Eye (tissue), 1 donor: ENCODE measurements around the gene PRR16.

Experiments
- DNase-seq: peaks from one replicate; pipeline ENCODE4 v3.0.0-alpha.2; 2015

Gene PRR16

DNA sequence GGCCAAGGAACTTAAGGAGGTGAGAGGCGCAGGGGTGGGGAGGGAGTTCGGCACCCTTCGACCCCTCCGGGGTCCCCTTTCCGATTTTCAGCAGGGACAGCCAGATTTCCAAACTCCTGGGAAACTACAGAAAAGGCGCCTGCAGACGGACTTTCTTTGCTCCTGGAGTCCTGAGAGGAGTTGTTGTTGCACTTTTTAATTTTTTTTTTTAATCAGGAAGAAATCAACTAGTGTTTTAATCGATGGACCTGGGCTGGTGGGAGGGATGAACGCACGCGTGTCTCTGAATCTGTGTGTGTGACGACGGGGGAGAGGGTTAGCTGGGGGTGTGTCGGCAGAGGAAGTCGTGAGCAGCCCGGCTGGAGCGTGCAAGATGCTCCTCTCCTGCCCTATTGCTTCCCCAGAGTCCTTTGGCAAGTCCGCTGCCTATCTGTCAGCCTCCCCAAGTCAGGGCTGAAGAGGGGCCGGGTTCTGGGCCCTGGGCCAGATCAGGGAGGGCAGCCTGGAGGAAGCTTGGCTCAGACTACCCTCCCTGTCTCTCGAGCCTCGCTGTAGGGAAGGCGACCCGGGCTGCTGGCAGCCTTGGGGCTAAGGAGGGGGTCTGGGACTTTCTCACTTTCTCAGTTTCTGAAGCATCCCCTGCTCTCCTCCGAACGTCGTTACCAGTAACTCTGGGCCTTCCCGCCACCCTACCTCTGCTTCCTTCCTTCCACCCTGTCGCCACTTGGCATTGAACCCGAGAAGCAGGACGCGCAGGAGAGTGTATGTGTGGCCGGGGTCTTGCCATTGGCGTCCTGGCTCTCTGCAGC lies 731 bp downstream of the PRR16 start:
- peak; percentile 79 for DNase-seq

DNA sequence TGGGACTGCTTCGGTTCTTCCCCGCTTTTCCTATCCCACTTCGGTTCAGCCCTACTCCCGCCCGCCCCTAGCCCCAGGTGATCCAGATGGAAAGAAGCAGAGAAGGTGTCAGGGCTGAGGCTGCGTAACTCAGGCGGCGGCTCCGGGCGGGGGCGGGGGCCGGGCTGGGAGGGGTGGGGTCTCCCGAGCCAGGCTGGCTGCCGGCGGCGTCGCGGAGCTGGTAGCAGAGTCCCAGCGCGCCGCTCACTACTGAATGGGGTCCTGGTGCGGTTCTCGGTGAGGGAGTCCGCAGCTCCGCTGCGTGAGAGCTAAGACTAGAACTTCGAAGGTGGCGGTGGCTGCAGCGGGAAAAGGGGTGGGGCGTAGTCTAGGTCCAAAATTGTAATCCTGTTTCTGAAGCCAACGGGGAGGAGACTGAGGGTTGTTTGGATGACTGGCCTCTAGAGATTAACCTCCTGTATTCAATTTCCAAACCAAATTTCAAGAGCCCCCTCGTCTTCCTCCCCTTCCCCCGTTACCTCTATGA lies 1.4 kb downstream of the PRR16 start:
- peak; percentile 70 for DNase-seq

GRCh38 chr5:120466341-120467006 lies 2.4 kb downstream of the PRR16 start:
- no peak for DNase-seq

GRCh38 chr5:120471971-120472370 lies 7.9 kb downstream of the PRR16 start:
- DNase-seq: no peak

DNA sequence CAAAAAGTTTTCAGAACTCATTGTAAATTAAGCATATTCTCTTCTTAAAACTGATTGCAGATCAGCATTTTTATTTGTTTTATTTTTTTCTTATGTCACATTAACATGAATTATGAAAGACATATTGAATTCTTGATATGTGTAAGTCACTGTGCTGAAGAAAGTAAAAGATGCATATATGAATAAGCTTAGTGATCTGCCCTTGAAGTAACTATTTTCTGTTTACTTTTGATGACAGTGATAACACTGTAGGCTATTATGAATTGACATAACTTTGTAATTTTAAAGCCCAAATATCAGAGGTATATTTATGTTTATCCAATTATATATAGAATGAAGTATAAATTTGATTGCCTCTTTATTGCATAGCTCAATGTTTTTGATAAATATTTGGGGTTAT lies 8.8 kb downstream of the PRR16 start:
- no peak for DNase-seq

- no peak for DNase-seq
Observed at GRCh38 chr5:120473332-120473731, 9.2 kb downstream of the PRR16 start.

DNA sequence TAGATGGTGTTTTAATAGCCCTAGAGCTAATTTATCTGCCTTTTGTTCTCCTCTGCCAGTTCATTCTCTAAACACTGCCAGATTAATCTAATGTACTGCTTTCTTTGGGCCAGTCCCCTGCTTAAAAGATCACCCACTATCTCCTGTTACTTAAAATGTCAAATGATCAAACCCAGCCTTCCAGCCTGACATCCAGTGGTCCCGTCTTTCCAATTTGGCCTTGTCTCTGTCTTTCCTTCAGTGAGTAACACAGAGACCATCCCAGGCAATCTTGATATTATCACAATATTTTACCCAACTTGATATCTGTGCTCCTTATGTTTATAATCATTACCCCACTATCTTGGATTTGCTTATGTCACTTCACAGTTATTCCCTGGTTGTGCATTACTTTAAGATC lies 12.0 kb downstream of the PRR16 start:
- no peak for DNase-seq

- peak; percentile 79 for DNase-seq
Observed at GRCh38 chr5:120479066-120479465, 15.0 kb downstream of the PRR16 start.

DNA sequence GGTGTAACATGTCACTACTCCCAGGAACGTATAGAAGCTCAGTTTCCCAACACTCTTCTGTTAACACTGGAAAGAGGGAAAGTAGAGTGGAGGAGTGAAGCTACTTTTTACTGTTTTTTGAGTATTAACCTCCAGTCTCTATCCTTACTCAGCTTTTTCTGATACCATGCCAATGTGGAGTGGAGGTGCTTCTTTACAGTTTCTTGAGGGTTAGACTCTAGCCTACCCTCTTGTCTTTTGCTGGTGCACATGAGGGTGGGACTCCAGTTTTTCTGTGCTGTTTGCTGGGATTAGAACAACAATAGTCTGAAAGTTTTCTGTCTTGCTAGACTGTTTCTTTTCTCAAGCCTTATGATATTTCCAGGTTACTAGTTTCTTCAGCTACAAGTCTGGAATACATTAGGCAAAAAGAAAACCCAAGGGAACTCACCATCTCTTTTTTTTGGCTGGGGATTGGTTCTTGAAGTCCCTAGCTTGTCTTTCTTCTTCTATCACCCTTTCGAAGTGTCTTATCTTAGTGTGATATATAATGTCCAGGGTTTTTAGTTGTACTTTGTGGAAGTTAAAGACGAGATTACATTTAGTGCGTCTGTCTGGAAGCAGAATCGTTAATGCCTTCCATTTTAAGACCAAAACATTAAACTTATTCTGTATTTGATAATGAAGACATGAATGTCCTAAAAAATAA lies 35.9 kb downstream of the PRR16 start:
- no peak for DNase-seq

DNA sequence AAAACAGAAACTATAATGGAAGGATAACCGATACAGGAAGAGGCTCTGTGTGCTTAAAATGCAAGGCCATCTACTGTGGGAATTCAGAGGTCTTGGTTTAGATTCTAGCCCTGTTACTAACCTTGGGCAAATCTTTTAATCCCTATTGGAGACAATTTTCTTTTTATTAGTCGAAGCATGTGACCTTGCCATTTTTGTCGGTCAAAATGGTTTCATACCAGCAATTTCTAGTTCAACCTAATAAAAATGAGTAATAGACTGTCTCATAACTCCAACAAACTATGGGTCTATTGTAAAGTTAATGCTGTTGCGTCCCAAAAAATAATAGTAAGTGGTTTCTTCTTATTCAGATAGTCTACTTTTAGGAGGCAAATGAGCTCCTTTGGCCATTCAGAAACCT lies 38.4 kb downstream of the PRR16 start:
- DNase-seq: no peak

DNA sequence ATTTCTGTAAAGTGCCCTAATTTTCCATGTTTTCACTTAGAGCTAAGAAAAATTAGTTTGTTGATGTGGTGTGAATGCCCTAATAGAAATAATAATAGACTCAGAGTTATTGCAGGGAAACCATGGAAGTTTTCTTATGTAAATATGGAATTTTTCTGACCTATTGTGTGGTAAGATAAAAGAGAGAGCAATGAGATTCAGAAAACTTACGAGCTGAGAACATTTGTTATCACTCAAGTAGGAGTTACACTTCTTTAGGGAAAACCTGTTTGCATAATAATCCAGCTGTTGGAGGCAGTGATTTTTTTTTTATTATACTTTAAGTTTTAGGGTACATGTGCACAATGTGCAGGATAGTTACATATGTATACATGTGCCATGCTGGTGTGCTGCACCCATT lies 39.2 kb downstream of the PRR16 start:
- no peak for DNase-seq

GRCh38 chr5:120504057-120504456 lies 40.0 kb downstream of the PRR16 start:
- no peak for DNase-seq

- DNase-seq: no peak
Observed at GRCh38 chr5:120507197-120507596, 43.1 kb downstream of the PRR16 start.

- DNase-seq: no peak
Observed at GRCh38 chr5:120507800-120508463, 43.8 kb downstream of the PRR16 start.

- no peak for DNase-seq
Observed at GRCh38 chr5:120509053-120509452, 45.0 kb downstream of the PRR16 start.

GRCh38 chr5:120510098-120510637 lies 46.1 kb downstream of the PRR16 start:
- DNase-seq: no peak

DNA sequence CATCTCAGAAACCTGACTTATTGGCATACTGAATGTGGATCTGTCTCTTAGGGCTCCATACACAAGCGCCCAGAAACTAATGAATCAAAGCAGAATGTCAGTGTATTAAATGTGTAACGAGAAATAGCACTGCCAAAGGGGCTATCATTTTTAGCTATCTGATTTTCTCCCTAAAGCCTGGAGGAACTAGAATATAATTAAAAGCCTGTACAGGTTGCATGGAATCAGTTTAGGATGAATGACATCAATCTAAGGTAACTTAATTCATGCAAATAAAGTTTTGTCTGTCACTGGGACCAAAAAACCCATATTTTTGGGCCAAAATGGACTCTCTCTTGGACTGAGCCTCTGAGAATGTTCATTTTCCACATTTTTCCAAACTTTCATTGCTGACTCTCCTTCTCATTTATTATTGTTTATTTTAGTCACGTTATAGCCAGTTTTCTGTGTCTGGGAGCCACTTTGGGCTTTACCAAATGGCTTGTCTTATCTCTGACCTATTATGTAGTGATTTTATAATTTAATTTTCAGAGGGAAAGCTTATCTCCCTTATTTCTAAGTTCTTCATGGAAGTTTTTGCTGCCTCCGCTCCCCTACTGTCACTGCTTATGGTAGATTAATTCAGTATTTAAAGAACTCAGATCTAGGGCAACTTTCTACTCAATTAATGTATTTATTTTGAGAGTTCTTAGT lies 47.0 kb downstream of the PRR16 start:
- no peak for DNase-seq

- peak; percentile 76 for DNase-seq
Observed at GRCh38 chr5:120512068-120512467, 48.0 kb downstream of the PRR16 start.

GRCh38 chr5:120512791-120513650 lies 48.9 kb downstream of the PRR16 start:
- DNase-seq: no peak

DNA sequence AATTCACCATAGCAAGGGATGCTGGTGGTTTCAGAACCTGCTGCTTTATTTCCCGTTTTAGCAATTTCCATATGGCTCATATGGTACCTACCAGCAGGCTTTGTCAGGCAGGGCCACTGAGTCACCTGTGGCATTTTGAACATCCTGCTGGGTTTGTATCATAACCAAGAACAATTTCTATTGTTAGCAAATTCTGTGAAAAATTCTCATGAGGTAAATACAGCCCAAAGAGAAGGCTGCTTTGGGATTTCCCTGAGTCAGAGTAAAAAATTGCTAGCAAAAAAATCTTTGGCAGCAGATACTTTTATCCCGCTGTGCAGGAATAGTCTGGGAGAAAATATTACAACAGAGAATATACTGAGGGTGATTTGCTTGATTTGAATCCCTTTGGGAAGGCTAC lies 52.7 kb downstream of the PRR16 start:
- no peak for DNase-seq

- DNase-seq: no peak
Observed at GRCh38 chr5:120517607-120518252, 53.6 kb downstream of the PRR16 start.
